ENCODE results near the gene JDP2. TPM values are rescaled to one million over a fixed set of nuclear protein-coding genes. Genes with fewer than 3 reads are reported as not detected.
A peak's percentile ranks its signal among the peaks of the same experiment; 100 is the strongest.

The JDP2 gene
- total and polyA plus RNA-seq, 2 experiments from 2014 or later: 12.5 to 22.0 TPM

GRCh38 chr14:75438486-75439080 lies 10.8 kb downstream of the JDP2 start:
- Histone ChIP-seq H3K4me3 (no peak overlapping the region), H3K4me1 (ENCODE audit: low read depth) (peaks cover 16% of the 10 kb centered on the region), H3K27me3 (no peaks in the 10 kb centered on the region), H3K9me3 (ENCODE audit: low read depth) (no peaks in the 10 kb centered on the region), H3K36me3 (no peaks in the 10 kb centered on the region), H3K27ac (no peak overlapping the region)
- no peak for DNase-seq (ENCODE audit: low read depth in 1 of 2, low spot score in 1 of 2)
- TF ChIP-seq, protein P1, sequence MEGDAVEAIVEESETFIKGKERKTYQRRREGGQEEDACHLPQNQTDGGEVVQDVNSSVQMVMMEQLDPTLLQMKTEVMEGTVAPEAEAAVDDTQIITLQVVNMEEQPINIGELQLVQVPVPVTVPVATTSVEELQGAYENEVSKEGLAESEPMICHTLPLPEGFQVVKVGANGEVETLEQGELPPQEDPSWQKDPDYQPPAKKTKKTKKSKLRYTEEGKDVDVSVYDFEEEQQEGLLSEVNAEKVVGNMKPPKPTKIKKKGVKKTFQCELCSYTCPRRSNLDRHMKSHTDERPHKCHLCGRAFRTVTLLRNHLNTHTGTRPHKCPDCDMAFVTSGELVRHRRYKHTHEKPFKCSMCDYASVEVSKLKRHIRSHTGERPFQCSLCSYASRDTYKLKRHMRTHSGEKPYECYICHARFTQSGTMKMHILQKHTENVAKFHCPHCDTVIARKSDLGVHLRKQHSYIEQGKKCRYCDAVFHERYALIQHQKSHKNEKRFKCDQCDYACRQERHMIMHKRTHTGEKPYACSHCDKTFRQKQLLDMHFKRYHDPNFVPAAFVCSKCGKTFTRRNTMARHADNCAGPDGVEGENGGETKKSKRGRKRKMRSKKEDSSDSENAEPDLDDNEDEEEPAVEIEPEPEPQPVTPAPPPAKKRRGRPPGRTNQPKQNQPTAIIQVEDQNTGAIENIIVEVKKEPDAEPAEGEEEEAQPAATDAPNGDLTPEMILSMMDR (IDR thresholded peaks at IDR 0.05; ENCODE audit: low read depth, low read length): no peak

DNA sequence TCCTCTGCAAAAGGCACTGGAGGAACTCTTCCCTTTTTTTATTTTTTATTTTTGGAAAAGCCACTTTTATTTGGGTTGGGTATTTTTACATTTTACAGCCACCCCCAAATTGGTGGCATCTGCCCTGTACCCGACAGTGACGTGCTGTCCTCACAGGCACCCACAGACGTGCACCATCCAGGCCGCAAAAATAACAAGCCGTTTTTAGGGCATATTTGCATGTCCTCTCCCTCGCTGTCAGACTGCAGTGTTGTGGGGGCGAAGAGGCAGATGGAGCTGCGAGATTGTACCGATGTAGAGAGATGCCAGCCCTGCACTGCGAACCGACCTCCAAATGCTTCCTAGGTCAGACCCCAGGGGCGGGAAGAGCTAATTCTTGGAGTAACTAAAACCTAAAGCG lies 12.2 kb downstream of the JDP2 start:
- H3K36me3 ChIP-seq: no peaks in the 10 kb centered on the region
- H3K4me3 ChIP-seq: no peak overlapping the region
- H3K9me3 ChIP-seq (ENCODE audit: low read depth): no peaks in the 10 kb centered on the region
- TF ChIP-seq, protein P1 (IDR thresholded peaks at IDR 0.05; ENCODE audit: low read depth, low read length): no peak
- peaks cover 11% of the 10 kb centered on the region for H3K4me1 ChIP-seq (ENCODE audit: low read depth)
- no peak for DNase-seq (ENCODE audit: low read depth in 1 of 2, low spot score in 1 of 2)
- no peak overlapping the region for H3K27ac ChIP-seq
- no peaks in the 10 kb centered on the region for H3K27me3 ChIP-seq

- no peak overlapping the region for H3K4me3 ChIP-seq
- no peaks in the 10 kb centered on the region for H3K36me3 ChIP-seq
- TF ChIP-seq, protein P1 (IDR thresholded peaks at IDR 0.05; ENCODE audit: low read depth, low read length): no peak
- no peaks in the 10 kb centered on the region for H3K27me3 ChIP-seq
- no peaks in the 10 kb centered on the region for H3K9me3 ChIP-seq (ENCODE audit: low read depth)
- peaks cover 10% of the 10 kb centered on the region for H3K4me1 ChIP-seq (ENCODE audit: low read depth)
- DNase-seq (ENCODE audit: low read depth in 1 of 2, low spot score in 1 of 2): peak in 1 of 2 donors; percentile 88
- H3K27ac ChIP-seq: no peak overlapping the region
Observed at GRCh38 chr14:75440733-75441477, 13.1 kb downstream of the JDP2 start.

GRCh38 chr14:75441728-75442127 lies 13.9 kb downstream of the JDP2 start:
- Histone ChIP-seq H3K4me1 (ENCODE audit: low read depth) (peaks cover 10% of the 10 kb centered on the region), H3K27me3 (no peaks in the 10 kb centered on the region), H3K4me3 (no peak overlapping the region), H3K9me3 (ENCODE audit: low read depth) (no peaks in the 10 kb centered on the region), H3K27ac (peak overlapping the region; percentile 18), H3K36me3 (no peaks in the 10 kb centered on the region)
- no peak for DNase-seq (ENCODE audit: low read depth in 1 of 2, low spot score in 1 of 2)
- TF ChIP-seq, protein P1 (IDR thresholded peaks at IDR 0.05; ENCODE audit: low read depth, low read length): no peak

GRCh38 chr14:75442166-75442565 lies 14.3 kb downstream of the JDP2 start:
- TF ChIP-seq, protein P1 (IDR thresholded peaks at IDR 0.05; ENCODE audit: low read depth, low read length): no peak
- no peak overlapping the region for H3K27ac ChIP-seq
- peaks cover 10% of the 10 kb centered on the region for H3K4me1 ChIP-seq (ENCODE audit: low read depth)
- H3K9me3 ChIP-seq (ENCODE audit: low read depth): no peaks in the 10 kb centered on the region
- H3K36me3 ChIP-seq: no peaks in the 10 kb centered on the region
- H3K4me3 ChIP-seq: no peak overlapping the region
- no peak for DNase-seq (ENCODE audit: low read depth in 1 of 2, low spot score in 1 of 2)
- H3K27me3 ChIP-seq: no peaks in the 10 kb centered on the region
